Endodermal cell (in vitro differentiated cells): Measurements from ENCODE around the gene COL6A3. TPM values are rescaled to one million over a fixed set of nuclear protein-coding genes. Genes with fewer than 3 reads are reported as not detected.

Experiments
- DNase-seq: peaks from one replicate; pipeline ENCODE4 v3.0.0-alpha.2; 2017
- H3K27ac ChIP-seq: 2 replicates; pipeline ENCODE4 v1.5.1; 2013; ENCODE audit warnings: mild to moderate bottlenecking, low read depth, low read length, moderate library complexity
- H3K27me3 ChIP-seq: 2 replicates; pipeline ENCODE4 v1.6.1; 2013; ENCODE audit warnings: mild to moderate bottlenecking, low read length, moderate library complexity; ENCODE audit not compliant: insufficient read depth, control insufficient read depth, poor library complexity, severe bottlenecking
- H3K36me3 ChIP-seq: 2 replicates; pipeline ENCODE4 v1.7.0; 2013; ENCODE audit warnings: mild to moderate bottlenecking, low read length, moderate library complexity; ENCODE audit not compliant: control insufficient read depth, insufficient read depth
- H3K4me1 ChIP-seq: one replicate; pipeline ENCODE4 v1.7.0; 2013; ENCODE audit warnings: low read length; ENCODE audit not compliant: control insufficient read depth, insufficient read depth
- H3K4me3 ChIP-seq: 2 replicates; pipeline ENCODE4 v1.5.1; 2013; ENCODE audit warnings: mild to moderate bottlenecking, low read length, moderate library complexity
- H3K9ac ChIP-seq: 2 replicates; pipeline ENCODE4 v1.6.1; 2013; ENCODE audit warnings: mild to moderate bottlenecking, low read length, moderate library complexity; ENCODE audit not compliant: poor library complexity, severe bottlenecking; ENCODE audit errors: extremely low read depth
- H3K9me3 ChIP-seq: 2 replicates; pipeline ENCODE4 v1.6.1; 2013; ENCODE audit warnings: mild to moderate bottlenecking, low read length, moderate library complexity; ENCODE audit not compliant: control insufficient read depth
- H3K27ac Mint-ChIP-seq: 2 replicates; pipeline ENCODE4 v1.8.0; 2020; ENCODE audit warnings: mixed read lengths
- H3K27me3 Mint-ChIP-seq: 2 replicates; pipeline ENCODE4 v1.8.0; 2021; ENCODE audit warnings: mild to moderate bottlenecking, mixed read lengths; ENCODE audit not compliant: insufficient read depth
- H3K36me3 Mint-ChIP-seq: 2 replicates; pipeline ENCODE4 v1.8.0; 2020; ENCODE audit warnings: low read depth, mixed read lengths
- H3K4me1 Mint-ChIP-seq: 2 replicates; pipeline ENCODE4 v1.8.0; 2020; ENCODE audit warnings: mixed read lengths
- H3K4me3 Mint-ChIP-seq: 2 replicates; pipeline ENCODE4 v1.8.0; 2020; ENCODE audit warnings: mild to moderate bottlenecking, moderate library complexity, mixed read lengths
- H3K9me3 Mint-ChIP-seq: 2 replicates; pipeline ENCODE4 v1.8.0; 2020; ENCODE audit warnings: mild to moderate bottlenecking, mixed read lengths
- WGBS, 2 experiments: methylation state at CpG; one replicate each; pipeline versions ENCODE4 v1.1.5 to v1.1.7; 2013; ENCODE audit warnings: missing lambda C conversion rate in 2 of 2, mixed read lengths in 1 of 2; ENCODE audit not compliant: insufficient coverage in 1 of 2, insufficient read length in 1 of 2; 5-methylcytosine and 5-hydroxymethylcytosine counted together
- total RNA-seq, 2 donors: library from RNA; stranded (reverse); fragmentation: NEBNext Ultra II Directional in 1 of 2; extraction: Animal tissue kit (Norgen Biotek cat#: 25700) in 1 of 2; gene quantifications; 2 replicates in 1 of 2; 3 replicates in 1 of 2; pipeline ENCODE4 v1.2.1, GENCODE V29; 2021
- TF ChIP-seq, protein P1 (sequence below): fragments of 200-600 bp; sonication (generic); conservative IDR thresholded peaks from 2 replicates; pipeline ENCODE4 v1.5.0; 2021; ENCODE audit warnings: antibody characterized with exemption, mild to moderate bottlenecking

The COL6A3 gene
- total RNA-seq, 2 donors from 2014 or later, result 0.40 to 1.2 TPM

DNA sequence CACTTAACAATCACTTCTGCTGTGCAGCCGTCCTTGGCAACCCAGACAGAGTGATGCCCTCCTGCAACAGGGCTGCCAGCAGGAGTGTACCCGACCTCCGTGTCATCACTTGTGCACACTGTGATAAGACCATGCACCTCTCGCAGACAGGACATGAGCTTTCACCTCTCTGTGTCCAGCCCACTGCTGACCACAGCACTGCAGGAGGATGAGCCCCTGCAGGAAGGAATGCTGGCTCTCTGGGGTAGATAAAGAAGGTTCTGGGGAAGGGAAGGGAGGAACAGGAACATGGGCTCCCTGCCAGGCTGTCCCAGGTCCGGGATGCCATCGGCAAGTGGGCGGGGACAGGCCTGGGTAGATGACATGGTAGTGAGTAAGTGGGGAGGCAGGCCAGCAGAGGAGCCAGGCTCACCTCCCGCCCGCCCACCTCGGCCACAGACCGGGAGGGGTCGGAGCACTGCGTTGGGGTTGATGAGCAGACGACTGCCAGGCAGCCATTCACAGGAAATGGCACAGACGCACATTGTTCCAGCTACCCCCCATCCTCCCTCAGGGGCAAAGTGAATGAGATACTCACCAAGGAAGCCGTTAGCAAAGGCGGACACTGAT, 18.6 kb upstream of the COL6A3 start:
- Histone ChIP-seq H3K27me3 (peaks cover 10% of the 10 kb centered on the region), H3K4me1 (no peaks in the 10 kb centered on the region), H3K36me3 (no peaks in the 10 kb centered on the region), H3K9me3 (no peaks in the 10 kb centered on the region), H3K9ac (no peak overlapping the region), H3K27ac (no peak overlapping the region), H3K4me3 (no peak overlapping the region)
- peak; percentile 58 for DNase-seq
- Mint-ChIP-seq H3K9me3 (no peaks in the 10 kb centered on the region), H3K4me1 (no peaks in the 10 kb centered on the region), H3K36me3 (no peaks in the 10 kb centered on the region), H3K4me3 (no peak overlapping the region), H3K27me3 (peaks cover 17% of the 10 kb centered on the region), H3K27ac (no peak overlapping the region)
- TF ChIP-seq, protein P1, sequence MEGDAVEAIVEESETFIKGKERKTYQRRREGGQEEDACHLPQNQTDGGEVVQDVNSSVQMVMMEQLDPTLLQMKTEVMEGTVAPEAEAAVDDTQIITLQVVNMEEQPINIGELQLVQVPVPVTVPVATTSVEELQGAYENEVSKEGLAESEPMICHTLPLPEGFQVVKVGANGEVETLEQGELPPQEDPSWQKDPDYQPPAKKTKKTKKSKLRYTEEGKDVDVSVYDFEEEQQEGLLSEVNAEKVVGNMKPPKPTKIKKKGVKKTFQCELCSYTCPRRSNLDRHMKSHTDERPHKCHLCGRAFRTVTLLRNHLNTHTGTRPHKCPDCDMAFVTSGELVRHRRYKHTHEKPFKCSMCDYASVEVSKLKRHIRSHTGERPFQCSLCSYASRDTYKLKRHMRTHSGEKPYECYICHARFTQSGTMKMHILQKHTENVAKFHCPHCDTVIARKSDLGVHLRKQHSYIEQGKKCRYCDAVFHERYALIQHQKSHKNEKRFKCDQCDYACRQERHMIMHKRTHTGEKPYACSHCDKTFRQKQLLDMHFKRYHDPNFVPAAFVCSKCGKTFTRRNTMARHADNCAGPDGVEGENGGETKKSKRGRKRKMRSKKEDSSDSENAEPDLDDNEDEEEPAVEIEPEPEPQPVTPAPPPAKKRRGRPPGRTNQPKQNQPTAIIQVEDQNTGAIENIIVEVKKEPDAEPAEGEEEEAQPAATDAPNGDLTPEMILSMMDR, result peak; percentile 32
- WGBS, 2 experiments, result 71 to 82% methylated on average over 7 to 17 of the region's 17 CpGs

DNA sequence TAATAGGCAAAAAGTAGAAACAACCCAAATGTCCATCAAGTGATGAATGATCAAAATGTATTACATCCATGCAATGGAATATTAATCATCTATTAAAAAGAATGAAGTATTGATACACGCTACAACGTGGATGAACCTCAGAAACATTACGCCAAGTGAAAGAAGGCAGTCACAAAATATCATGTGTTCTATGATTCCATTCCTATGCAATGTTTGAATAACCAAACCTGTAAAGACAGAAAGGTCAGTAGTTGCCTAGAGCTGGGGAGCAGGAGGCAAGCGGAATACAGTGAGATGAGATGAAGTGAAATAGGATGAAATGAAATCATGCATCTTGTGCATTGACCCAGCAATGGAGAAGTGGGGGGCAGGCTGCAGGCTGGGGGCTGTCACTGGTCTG, 17.9 kb upstream of the COL6A3 start:
- 95 to 100% methylated on average over 1 to 4 of the region's 4 CpGs for WGBS, 2 experiments
- Histone ChIP-seq H3K9ac (no peak overlapping the region), H3K4me3 (no peak overlapping the region), H3K36me3 (no peaks in the 10 kb centered on the region), H3K9me3 (no peaks in the 10 kb centered on the region), H3K27me3 (peaks cover 10% of the 10 kb centered on the region), H3K4me1 (no peaks in the 10 kb centered on the region), H3K27ac (no peak overlapping the region)
- no peaks in the 10 kb centered on the region for H3K4me1 Mint-ChIP-seq
- H3K9me3 Mint-ChIP-seq, result no peaks in the 10 kb centered on the region
- H3K27me3 Mint-ChIP-seq, result peaks cover 23% of the 10 kb centered on the region
- no peak overlapping the region for H3K27ac Mint-ChIP-seq
- TF ChIP-seq, protein P1, result no peak
- DNase-seq, result no peak
- H3K36me3 Mint-ChIP-seq, result no peaks in the 10 kb centered on the region
- no peak overlapping the region for H3K4me3 Mint-ChIP-seq

DNA sequence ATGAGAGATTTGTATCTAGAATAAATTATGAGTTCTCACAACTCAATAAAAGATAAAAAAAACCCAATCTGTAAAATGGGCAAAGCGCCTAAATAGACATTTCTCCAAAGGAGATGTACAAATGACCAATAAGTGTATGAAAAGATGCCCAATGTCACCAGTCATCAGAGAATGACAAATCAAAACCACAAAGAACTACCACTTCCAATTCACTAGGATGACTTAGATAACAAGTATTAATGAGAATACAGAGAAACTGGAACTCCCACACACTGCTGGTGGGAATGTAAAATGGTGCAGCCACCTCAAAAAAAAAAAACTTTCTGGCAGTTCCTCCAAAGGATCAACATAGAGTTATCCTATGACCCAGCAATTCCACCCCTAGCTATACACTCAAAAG, 17.4 kb upstream of the COL6A3 start:
- Histone ChIP-seq H3K36me3 (no peaks in the 10 kb centered on the region), H3K27me3 (peaks cover 10% of the 10 kb centered on the region), H3K4me3 (no peak overlapping the region), H3K4me1 (no peaks in the 10 kb centered on the region), H3K9ac (no peak overlapping the region), H3K9me3 (no peaks in the 10 kb centered on the region), H3K27ac (no peak overlapping the region)
- Mint-ChIP-seq H3K27ac (no peak overlapping the region), H3K36me3 (no peaks in the 10 kb centered on the region), H3K4me3 (no peak overlapping the region), H3K4me1 (no peaks in the 10 kb centered on the region), H3K9me3 (no peaks in the 10 kb centered on the region), H3K27me3 (peaks cover 23% of the 10 kb centered on the region)
- TF ChIP-seq, protein P1, result no peak
- WGBS, 2 experiments, result 60 to 91% methylated on average over 1 of the region's 1 CpG
- DNase-seq, result no peak
